B cell (primary cell): Measurements from ENCODE around the gene TMEM138. TPM values are rescaled to one million over a fixed set of nuclear protein-coding genes. Genes with fewer than 3 reads are reported as not detected.

Experiments
- ATAC-seq: fragments of 200-7000 bp; cut with Tn5 transposase; one replicate; pipeline ENCODE4 v1.10.0; 2021; ENCODE audit warnings: low read depth, mild to moderate bottlenecking, moderate number of reproducible peaks, moderate library complexity
- CTCF ChIA-PET: fragments of 350-600 bp; sonication (Branson Sonifier 250); formaldehyde crosslinking; loops from one replicate; lab custom pipeline; 2021; ENCODE audit warnings: antibody characterized with exemption, inconsistent platforms; lab: Charles Lee
- POLR2A ChIA-PET: fragments of 350-600 bp; sonication (Branson Sonifier 250); formaldehyde crosslinking; loops from one replicate; lab custom pipeline; 2021; ENCODE audit warnings: antibody characterized with exemption; lab: Charles Lee
- DNase-seq: peaks from one replicate; pipeline ENCODE4 v3.0.0; 2013
- H2AFZ ChIP-seq: 2 replicates; pipeline ENCODE4 v1.6.1; 2012; ENCODE audit warnings: mild to moderate bottlenecking, low read depth, low read length; ENCODE audit not compliant: insufficient read depth, poor library complexity, severe bottlenecking
- H3K27ac ChIP-seq, 2 donors: 1 replicate in 1 of 2; 2 replicates in 1 of 2; pipeline ENCODE4 v1.5.1; 2012 to 2013; ENCODE audit warnings: low read length in 2 of 2, mild to moderate bottlenecking in 2 of 2, moderate library complexity in 1 of 2
- H3K27me3 ChIP-seq, 4 experiments: fragments of 200-600 bp in 1 of 4; sonication (generic) in 1 of 4; replicated peaks in 1 of 4; 1 replicate in 2 of 4; 2 replicates in 2 of 4; pipeline versions ENCODE4 v1.6.1 to v1.7.0; 2013 to 2016; ENCODE audit warnings: low read length in 3 of 4, mild to moderate bottlenecking in 2 of 4, mixed read lengths in 1 of 4, moderate library complexity in 1 of 4; ENCODE audit not compliant: insufficient read depth in 4 of 4, control insufficient read depth in 3 of 4; ENCODE audit errors: control extremely low read depth in 1 of 4
- H3K36me3 ChIP-seq, 2 experiments: replicated peaks in 1 of 2; 1 replicate in 1 of 2; 2 replicates in 1 of 2; pipeline versions ENCODE4 v1.6.1 to v1.7.1; 2013; ENCODE audit warnings: low read length in 1 of 2; ENCODE audit not compliant: insufficient read depth in 2 of 2, control insufficient read depth in 1 of 2; ENCODE audit errors: control extremely low read depth in 1 of 2, extremely low read depth in 1 of 2
- H3K4me1 ChIP-seq, 2 donors: fragments of 200-600 bp in 1 of 2; sonication (generic) in 1 of 2; 1 replicate in 1 of 2; 2 replicates in 1 of 2; pipeline versions ENCODE4 v1.5.1 to v1.6.1; 2013 to 2017; ENCODE audit warnings: low read length in 2 of 2; ENCODE audit not compliant: control insufficient read depth in 2 of 2, insufficient read depth in 2 of 2
- H3K4me2 ChIP-seq: replicated peaks from 2 replicates; pipeline ENCODE3; 2012; ENCODE audit warnings: mild to moderate bottlenecking, low read depth, low read length; ENCODE audit not compliant: poor library complexity, severe bottlenecking
- H3K4me3 ChIP-seq, 5 experiments: fragments of 200-600 bp in 1 of 5; sonication (generic) in 1 of 5; 1 replicate in 3 of 5; 2 replicates in 2 of 5; pipeline versions ENCODE4 v1.5.1 to v1.7.0; 2011 to 2016; ENCODE audit warnings: low read length in 4 of 5, mild to moderate bottlenecking in 4 of 5, low read depth in 2 of 5, control low read depth in 1 of 5, moderate library complexity in 1 of 5; ENCODE audit not compliant: insufficient read depth in 1 of 5; ENCODE audit errors: control extremely low read depth in 1 of 5, extremely low read depth in 1 of 5
- H3K79me2 ChIP-seq: fragments of 200-600 bp; sonication (generic); one replicate; pipeline ENCODE4 v1.6.0; 2016; ENCODE audit warnings: low read length; ENCODE audit not compliant: control insufficient read depth, insufficient read depth
- H3K9ac ChIP-seq: fragments of 200-600 bp; sonication (generic); 2 replicates; pipeline ENCODE4 v1.6.1; 2017; ENCODE audit warnings: mild to moderate bottlenecking, low read length, moderate library complexity
- H3K9me3 ChIP-seq, 3 donors: one replicate each; pipeline versions ENCODE4 v1.6.1 to v1.7.1; 2013; ENCODE audit warnings: low read length in 2 of 3; ENCODE audit not compliant: control insufficient read depth in 2 of 3, insufficient read depth in 1 of 3; ENCODE audit errors: control extremely low read depth in 1 of 3
- H4K20me1 ChIP-seq: 2 replicates; pipeline ENCODE4 v1.6.0; 2012; ENCODE audit warnings: mild to moderate bottlenecking, low read length; ENCODE audit not compliant: insufficient read depth, control insufficient read depth, poor library complexity, severe bottlenecking
- H3K27ac Mint-ChIP-seq: one replicate; pipeline ENCODE4 v1.8.0; 2021; ENCODE audit warnings: mixed read lengths
- H3K27me3 Mint-ChIP-seq: one replicate; pipeline ENCODE4 v1.8.0; 2021; ENCODE audit warnings: mixed read lengths
- H3K4me1 Mint-ChIP-seq: one replicate; pipeline ENCODE4 v1.8.0; 2021; ENCODE audit warnings: mixed read lengths
- H3K4me3 Mint-ChIP-seq: one replicate; pipeline ENCODE4 v1.8.0; 2021; ENCODE audit warnings: mixed read lengths
- H3K9me3 Mint-ChIP-seq: one replicate; pipeline ENCODE4 v1.8.0; 2022; ENCODE audit warnings: mixed read lengths; ENCODE audit not compliant: insufficient read depth
- EZH2 ChIP-seq: IDR thresholded peaks from 2 replicates; pipeline ENCODE4 v1.6.1; 2012; ENCODE audit warnings: borderline replicate concordance, low read depth, mild to moderate bottlenecking, moderate library complexity, low read length; ENCODE audit not compliant: insufficient read depth, poor library complexity, severe bottlenecking
- WGBS: methylation state at CpG from one replicate; pipeline ENCODE4 v1.1.5; 2013; ENCODE audit warnings: missing lambda C conversion rate; ENCODE audit not compliant: insufficient coverage; 5-methylcytosine and 5-hydroxymethylcytosine counted together
- intact Hi-C: fragments of 100-400 bp; cut with micrococcal nuclease; formaldehyde crosslinking; loops from one replicate; pipeline ENCODE4 v1.10.0; 2022
- polyA plus RNA-seq: library from polyadenylated mRNA; depleted of rRNA; stranded (reverse); fragments of >200 nt; gene quantifications from 2 replicates; pipeline ENCODE4 v1.2.3, GENCODE V29; 2012
- total RNA-seq, 2 donors: library from RNA; stranded (reverse); fragments of 120-200 nt in 1 of 2; gene quantifications; 1 replicate in 1 of 2; 2 replicates in 1 of 2; pipeline versions ENCODE4 v1.2.3 to v1.2.4, GENCODE V29; 2013 to 2022
- TF ChIP-seq, protein P1 (sequence below): fragments of 200-600 bp; IDR thresholded peaks from one replicate; pipeline ENCODE4 v1.8.0; 2022; ENCODE audit warnings: antibody characterized with exemption, mild to moderate bottlenecking

The TMEM138 gene
- total and polyA plus RNA-seq, 2 donors (not counting 1 experiment from before 2014, with no cell fraction given): 66.6 to 84.3 TPM

- POLR2A ChIA-PET: no interaction called here
- no peak overlapping the region for H3K4me3 ChIP-seq
- TF ChIP-seq EZH2: no peak
- TF ChIP-seq, protein P1, sequence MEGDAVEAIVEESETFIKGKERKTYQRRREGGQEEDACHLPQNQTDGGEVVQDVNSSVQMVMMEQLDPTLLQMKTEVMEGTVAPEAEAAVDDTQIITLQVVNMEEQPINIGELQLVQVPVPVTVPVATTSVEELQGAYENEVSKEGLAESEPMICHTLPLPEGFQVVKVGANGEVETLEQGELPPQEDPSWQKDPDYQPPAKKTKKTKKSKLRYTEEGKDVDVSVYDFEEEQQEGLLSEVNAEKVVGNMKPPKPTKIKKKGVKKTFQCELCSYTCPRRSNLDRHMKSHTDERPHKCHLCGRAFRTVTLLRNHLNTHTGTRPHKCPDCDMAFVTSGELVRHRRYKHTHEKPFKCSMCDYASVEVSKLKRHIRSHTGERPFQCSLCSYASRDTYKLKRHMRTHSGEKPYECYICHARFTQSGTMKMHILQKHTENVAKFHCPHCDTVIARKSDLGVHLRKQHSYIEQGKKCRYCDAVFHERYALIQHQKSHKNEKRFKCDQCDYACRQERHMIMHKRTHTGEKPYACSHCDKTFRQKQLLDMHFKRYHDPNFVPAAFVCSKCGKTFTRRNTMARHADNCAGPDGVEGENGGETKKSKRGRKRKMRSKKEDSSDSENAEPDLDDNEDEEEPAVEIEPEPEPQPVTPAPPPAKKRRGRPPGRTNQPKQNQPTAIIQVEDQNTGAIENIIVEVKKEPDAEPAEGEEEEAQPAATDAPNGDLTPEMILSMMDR: no peak
- H3K27me3 Mint-ChIP-seq: no peaks in the 10 kb centered on the region
- H3K36me3 ChIP-seq: peaks cover 4 to 67% of the 10 kb centered on the region in 2 experiments
- no peak for DNase-seq
- no peak overlapping the region for H3K27ac ChIP-seq
- H3K9ac ChIP-seq: no peak overlapping the region
- no peaks in the 10 kb centered on the region for H3K79me2 ChIP-seq
- H3K27me3 ChIP-seq: no peaks in the 10 kb centered on the region
- peaks cover 8% of the 10 kb centered on the region for H4K20me1 ChIP-seq
- WGBS: 92% methylated on average over 4 of the region's 5 CpGs
- no peak overlapping the region for H3K27ac Mint-ChIP-seq
- H3K4me1 ChIP-seq: no peaks in the 10 kb centered on the region
- intact Hi-C loops: no loop called here
- no peaks in the 10 kb centered on the region for H3K9me3 ChIP-seq
- no peaks in the 10 kb centered on the region for H3K4me1 Mint-ChIP-seq
- no peaks in the 10 kb centered on the region for H3K9me3 Mint-ChIP-seq
- no peak overlapping the region for H2AFZ ChIP-seq
- ATAC-seq: no peak
- CTCF ChIA-PET: interaction anchor here (1.0 kb wide), 1 partner anchor 31 kb away, joined by 3 read pairs; no protein-coding TSS in a partner anchor
- H3K4me3 Mint-ChIP-seq: no peak overlapping the region
- H3K4me2 ChIP-seq: no peak overlapping the region
Measured at GRCh38 chr11:61404103-61404502, 41.9 kb downstream of the TMEM138 start.

DNA sequence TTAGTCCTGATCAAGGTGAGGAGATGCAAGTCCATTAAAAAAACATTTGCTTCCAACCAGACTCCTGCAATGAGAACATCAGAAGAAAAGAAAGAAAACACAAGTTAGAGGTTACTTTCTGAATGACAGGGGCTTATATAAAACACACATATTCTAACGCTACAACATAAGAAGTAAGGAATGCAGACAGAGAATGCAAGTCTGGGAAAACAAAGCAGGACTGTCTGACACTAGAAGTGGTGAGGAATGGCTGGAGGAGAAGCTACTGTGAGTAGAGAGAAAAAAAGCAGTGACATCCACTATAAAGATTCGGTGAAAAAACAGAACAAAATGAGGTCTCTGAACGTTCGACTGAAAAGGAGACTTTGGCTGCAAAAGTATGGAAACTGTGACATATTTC lies 42.5 kb downstream of the TMEM138 start:
- peaks cover 8% of the 10 kb centered on the region for H4K20me1 ChIP-seq
- H3K4me2 ChIP-seq: no peak overlapping the region
- H3K27ac ChIP-seq: no peak overlapping the region
- H3K4me3 ChIP-seq: no peak overlapping the region
- no peak for DNase-seq
- no peaks in the 10 kb centered on the region for H3K27me3 ChIP-seq
- CTCF ChIA-PET: interaction anchor here (1.0 kb wide), 1 partner anchor 31 kb away, joined by 3 read pairs; no protein-coding TSS in a partner anchor
- no peak for ATAC-seq
- POLR2A ChIA-PET: no interaction called here
- H3K36me3 ChIP-seq: peaks cover 4 to 69% of the 10 kb centered on the region in 2 experiments
- no peaks in the 10 kb centered on the region for H3K4me1 ChIP-seq
- 78% methylated on average over 3 of the region's 4 CpGs for WGBS
- no peak overlapping the region for H3K9ac ChIP-seq
- Mint-ChIP-seq H3K4me1 (no peaks in the 10 kb centered on the region), H3K9me3 (no peaks in the 10 kb centered on the region), H3K4me3 (no peak overlapping the region), H3K27me3 (no peaks in the 10 kb centered on the region), H3K27ac (no peak overlapping the region)
- peaks cover under 1% of the 10 kb centered on the region for H3K79me2 ChIP-seq
- intact Hi-C loops: no loop called here
- TF ChIP-seq EZH2: no peak
- TF ChIP-seq, protein P1: no peak
- H3K9me3 ChIP-seq: no peaks in the 10 kb centered on the region
- no peak overlapping the region for H2AFZ ChIP-seq
